ENCODE data around the gene FEZF2.

DNA sequence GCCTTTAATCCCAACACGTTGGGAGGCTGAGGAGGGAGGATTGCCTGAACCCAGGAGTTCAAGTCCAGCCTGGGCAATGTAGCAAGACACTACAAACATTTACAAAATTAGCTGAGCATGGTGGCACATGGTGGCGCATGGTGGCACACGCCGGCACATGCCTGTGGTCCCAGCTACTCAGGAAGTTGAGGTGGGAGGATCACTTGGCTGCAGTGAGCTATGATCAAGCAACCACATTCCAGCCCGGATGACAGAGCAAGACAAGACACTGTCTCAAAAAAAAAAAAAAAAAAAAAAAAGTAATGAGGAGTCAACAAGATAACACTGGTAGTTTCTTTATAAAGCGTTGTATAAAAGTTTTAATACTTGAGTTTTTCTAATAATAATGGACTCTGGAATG lies 10.1 kb downstream of the FEZF2 start:
- TF ChIP-seq ETV6 (CRISPR knock-in tag; conservative IDR thresholded peaks at IDR 0.05) (no peak), KDM5B (CRISPR knock-in tag; IDR thresholded peaks at IDR 0.05; ENCODE audit: borderline replicate concordance) (no peak)
